ENCODE results near the gene FOXL1.

GRCh38 chr16:86555704-86556075 is 22.7 kb upstream of the FOXL1 start:
- no peak for TF ChIP-seq CTCF (IDR thresholded peaks at IDR 0.05)
- no peak for TF ChIP-seq POLR2AphosphoS5 (IDR thresholded peaks at IDR 0.05)
- TF ChIP-seq POLR2A (IDR thresholded peaks at IDR 0.05), result no peak

Data from suprapubic skin (tissue), 4 donors.